Activated T-helper 2 cell treated with anti-CD3 and anti-CD28 coated beads, Interferon-gamma antibody, Interleukin-2, Interleukin-4, amounts not matched to agents 10 μg/mL and 5 μg/mL and 100 μg/mL, durations not matched to agents 14 hours and 24 hours and 36 hours (primary cell): Measurements from ENCODE around the gene TULP4. TPM values are rescaled to one million over a fixed set of nuclear protein-coding genes. Genes with fewer than 3 reads are reported as not detected.

Experiments used
- DNase-seq: peaks from one replicate; pipeline ENCODE4 v3.0.0; 2021; ENCODE audit warnings: low spot score
- H3K27ac Mint-ChIP-seq: one replicate; pipeline ENCODE4 v1.8.0; 2021; ENCODE audit warnings: mixed read lengths
- H3K27me3 Mint-ChIP-seq: one replicate; pipeline ENCODE4 v1.8.0; 2021; ENCODE audit warnings: low read depth, mixed read lengths
- H3K36me3 Mint-ChIP-seq: one replicate; pipeline ENCODE4 v1.8.0; 2021; ENCODE audit warnings: low read depth, mixed read lengths
- H3K4me1 Mint-ChIP-seq: one replicate; pipeline ENCODE4 v1.8.0; 2021; ENCODE audit warnings: low read depth, mixed read lengths
- H3K4me3 Mint-ChIP-seq: one replicate; pipeline ENCODE4 v1.8.0; 2021; ENCODE audit warnings: low read depth, mild to moderate bottlenecking, moderate library complexity, mixed read lengths
- H3K9me3 Mint-ChIP-seq: one replicate; pipeline ENCODE4 v1.8.0; 2021; ENCODE audit warnings: mixed read lengths
- intact Hi-C: fragments of 100-400 bp; cut with micrococcal nuclease; formaldehyde crosslinking; loops from one replicate; pipeline ENCODE4 v1.15.1; 2023
- total RNA-seq: library from RNA; stranded (reverse); gene quantifications from 2 replicates; pipeline ENCODE4 v1.2.3, GENCODE V29; 2022

Gene TULP4
- total RNA-seq, 1 donor from 2014 or later, result 19.8 TPM

- intact Hi-C loops, result no loop called here
- no peak for DNase-seq
- no peak overlapping the region for H3K4me3 Mint-ChIP-seq
- H3K4me1 Mint-ChIP-seq, result no peaks in the 10 kb centered on the region
- H3K9me3 Mint-ChIP-seq, result no peaks in the 10 kb centered on the region
- H3K27ac Mint-ChIP-seq, result no peak overlapping the region
- H3K36me3 Mint-ChIP-seq, result peaks cover 2% of the 10 kb centered on the region
- no peaks in the 10 kb centered on the region for H3K27me3 Mint-ChIP-seq
These were observed 192.9 kb downstream of the TULP4 start for GRCh38 chr6:158505194-158505593.

GRCh38 chr6:158506601-158507000 is 194.3 kb downstream of the TULP4 start:
- no peaks in the 10 kb centered on the region for H3K9me3 Mint-ChIP-seq
- no peak overlapping the region for H3K27ac Mint-ChIP-seq
- DNase-seq, result no peak
- no peaks in the 10 kb centered on the region for H3K4me1 Mint-ChIP-seq
- H3K27me3 Mint-ChIP-seq, result no peaks in the 10 kb centered on the region
- H3K4me3 Mint-ChIP-seq, result no peak overlapping the region
- no peaks in the 10 kb centered on the region for H3K36me3 Mint-ChIP-seq
- intact Hi-C loops, result no loop called here

DNA sequence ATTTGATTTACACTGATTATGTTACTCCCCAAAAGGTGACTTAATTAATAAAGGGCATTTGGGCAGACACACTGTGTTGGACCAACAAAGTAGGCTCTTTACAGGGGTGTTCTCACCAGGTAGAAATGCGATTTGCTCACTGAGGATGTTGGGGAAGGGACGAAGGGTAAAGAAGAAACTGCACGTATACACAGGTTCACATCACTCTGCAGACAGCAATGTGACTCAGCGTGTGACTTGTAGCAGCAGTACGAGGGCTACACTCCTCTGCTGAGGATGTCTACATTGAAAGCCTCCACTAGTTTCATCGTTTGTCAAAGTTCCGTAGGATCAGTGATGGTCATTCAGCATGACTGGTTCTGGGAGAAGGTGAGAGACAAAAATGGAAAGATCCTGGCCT is 194.9 kb downstream of the TULP4 start:
- DNase-seq, result no peak
- intact Hi-C loops, result no loop called here
- Mint-ChIP-seq H3K4me1 (no peaks in the 10 kb centered on the region), H3K9me3 (no peaks in the 10 kb centered on the region), H3K27me3 (no peaks in the 10 kb centered on the region), H3K4me3 (no peak overlapping the region), H3K27ac (no peak overlapping the region), H3K36me3 (no peaks in the 10 kb centered on the region)

DNA sequence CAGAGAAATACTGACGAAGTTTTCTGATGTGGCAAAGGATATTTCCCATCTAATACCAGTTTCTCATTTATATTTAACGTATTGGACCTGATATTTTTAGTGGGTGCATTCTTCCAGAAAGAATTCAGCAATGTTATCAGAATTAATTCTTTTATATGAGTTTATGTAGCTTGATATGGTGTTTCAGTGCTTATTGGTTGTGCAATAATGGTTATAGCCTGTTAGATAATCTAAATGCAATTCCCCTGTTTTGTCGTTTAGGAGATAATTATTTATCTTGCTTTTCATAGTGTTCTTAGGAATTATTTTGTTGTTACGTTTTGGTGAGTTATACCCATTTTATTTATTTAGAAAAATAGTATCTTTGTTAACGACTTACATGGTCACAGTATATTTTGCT is 196.2 kb downstream of the TULP4 start:
- Mint-ChIP-seq H3K4me3 (no peak overlapping the region), H3K9me3 (no peaks in the 10 kb centered on the region), H3K27ac (no peak overlapping the region), H3K4me1 (no peaks in the 10 kb centered on the region), H3K27me3 (no peaks in the 10 kb centered on the region), H3K36me3 (no peaks in the 10 kb centered on the region)
- DNase-seq, result no peak
- intact Hi-C loops, result no loop called here

DNA sequence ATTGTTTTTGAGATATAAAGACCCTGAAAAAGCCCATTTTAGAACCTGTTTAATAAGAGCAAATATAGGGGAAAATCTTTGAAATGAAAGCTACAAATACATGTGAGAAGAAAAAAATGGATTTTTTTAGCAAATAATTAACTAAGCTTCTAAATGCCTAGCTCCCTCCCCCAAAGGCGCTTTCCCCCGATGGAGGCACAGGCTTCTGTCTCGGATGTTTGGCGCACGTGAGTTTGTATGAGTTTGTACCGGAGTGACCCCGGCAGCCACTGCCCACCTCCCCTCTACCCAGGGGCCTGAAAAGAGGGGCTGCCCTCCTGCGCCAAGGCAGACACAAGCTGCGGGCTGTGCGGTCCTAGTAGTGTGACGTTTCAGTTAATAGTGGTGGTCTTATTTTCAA is 197.2 kb downstream of the TULP4 start:
- DNase-seq, result no peak
- no peaks in the 10 kb centered on the region for H3K36me3 Mint-ChIP-seq
- H3K27me3 Mint-ChIP-seq, result peaks cover 2% of the 10 kb centered on the region
- no peak overlapping the region for H3K4me3 Mint-ChIP-seq
- H3K27ac Mint-ChIP-seq, result no peak overlapping the region
- intact Hi-C loops, result no loop called here
- peaks cover 7% of the 10 kb centered on the region for H3K4me1 Mint-ChIP-seq
- H3K9me3 Mint-ChIP-seq, result no peaks in the 10 kb centered on the region

- H3K4me3 Mint-ChIP-seq, result no peak overlapping the region
- H3K36me3 Mint-ChIP-seq, result no peaks in the 10 kb centered on the region
- intact Hi-C loops, result loop anchor here (10.0 kb wide), 1 partner anchor 68 kb away; no protein-coding TSS in a partner anchor
- H3K27ac Mint-ChIP-seq, result no peak overlapping the region
- H3K9me3 Mint-ChIP-seq, result no peaks in the 10 kb centered on the region
- DNase-seq, result no peak
- peaks cover 7% of the 10 kb centered on the region for H3K27me3 Mint-ChIP-seq
- H3K4me1 Mint-ChIP-seq, result peaks cover 23% of the 10 kb centered on the region
These were observed 200.5 kb downstream of the TULP4 start for GRCh38 chr6:158512809-158513208.

DNA sequence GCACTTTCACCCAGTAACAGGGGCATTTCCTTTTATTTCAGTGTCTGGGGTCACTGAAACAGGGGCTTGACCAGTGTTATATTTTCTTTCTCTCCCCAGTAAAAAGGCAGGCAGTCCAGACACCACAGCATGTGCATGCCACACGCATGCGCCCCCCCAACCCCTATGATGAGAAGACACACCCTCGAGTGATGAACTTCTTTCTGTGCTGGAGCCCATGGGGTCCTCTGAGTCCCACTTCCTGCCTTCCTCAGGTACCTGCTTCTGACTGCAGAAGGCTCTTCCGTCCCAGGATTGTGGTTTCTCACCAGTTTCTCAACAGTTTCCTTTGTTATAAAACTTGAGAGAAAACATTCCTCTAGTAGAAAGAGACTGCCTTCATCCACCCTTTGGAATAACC is 201.9 kb downstream of the TULP4 start:
- Mint-ChIP-seq H3K4me3 (no peak overlapping the region), H3K27ac (no peak overlapping the region), H3K27me3 (peaks cover 7% of the 10 kb centered on the region), H3K36me3 (no peaks in the 10 kb centered on the region), H3K9me3 (no peaks in the 10 kb centered on the region), H3K4me1 (peaks cover 32% of the 10 kb centered on the region)
- DNase-seq, result no peak
- intact Hi-C loops, result loop anchor here (10.0 kb wide), 1 partner anchor 69 kb away; no protein-coding TSS in a partner anchor

DNA sequence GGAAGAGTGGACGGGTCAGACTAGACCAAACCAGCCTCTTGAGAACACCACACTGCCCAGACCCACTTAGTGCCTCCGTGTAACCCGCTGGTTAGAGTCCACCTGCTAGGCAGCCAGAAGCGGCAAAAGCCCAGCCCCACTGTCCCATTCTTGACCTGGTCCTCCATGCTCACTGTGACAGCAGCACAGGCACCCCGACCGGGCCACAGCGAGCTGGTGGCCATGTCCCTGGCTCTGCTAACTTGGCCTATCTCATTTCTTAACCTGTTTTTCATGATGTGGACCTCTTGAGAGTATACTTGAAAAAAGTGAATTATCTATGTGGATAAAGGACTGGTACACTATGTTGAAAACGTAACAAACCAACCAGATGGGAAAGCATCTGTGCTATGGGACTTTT is 202.7 kb downstream of the TULP4 start:
- Mint-ChIP-seq H3K27me3 (peaks cover 7% of the 10 kb centered on the region), H3K9me3 (no peaks in the 10 kb centered on the region), H3K4me1 (peaks cover 32% of the 10 kb centered on the region), H3K36me3 (no peaks in the 10 kb centered on the region), H3K4me3 (no peak overlapping the region), H3K27ac (no peak overlapping the region)
- DNase-seq, result no peak
- intact Hi-C loops, result loop anchor here (5.0 to 10.0 kb wide), 2 partner anchors 70 to 158 kb away; no protein-coding TSS in a partner anchor

DNA sequence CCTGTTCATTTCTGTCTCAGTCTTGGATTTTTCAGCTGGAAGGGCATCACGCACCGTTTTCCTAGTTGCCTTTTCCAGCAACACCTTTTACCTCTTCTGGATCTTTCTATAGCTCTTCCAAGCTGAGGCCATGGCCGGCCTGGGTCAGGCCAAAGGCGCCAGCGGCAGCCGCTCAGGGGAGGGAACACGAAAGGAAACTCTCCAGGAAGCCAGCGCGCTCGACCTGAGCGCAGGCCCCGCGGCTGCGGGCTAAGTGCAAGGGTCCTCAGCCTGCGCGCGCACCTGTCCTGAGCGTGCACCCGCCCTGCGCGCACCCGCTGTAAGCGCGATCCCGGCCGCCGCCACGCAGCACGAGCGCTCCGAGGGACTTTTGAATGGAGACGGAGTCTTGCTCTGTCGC is 203.8 kb downstream of the TULP4 start:
- Mint-ChIP-seq H3K27ac (no peak overlapping the region), H3K4me3 (no peak overlapping the region), H3K9me3 (no peaks in the 10 kb centered on the region), H3K4me1 (peaks cover 32% of the 10 kb centered on the region), H3K27me3 (peaks cover 13% of the 10 kb centered on the region), H3K36me3 (no peaks in the 10 kb centered on the region)
- DNase-seq, result no peak
- intact Hi-C loops, result loop anchor here (5.0 to 10.0 kb wide), 2 partner anchors 71 to 159 kb away; no protein-coding TSS in a partner anchor

GRCh38 chr6:158517038-158517437 is 204.8 kb downstream of the TULP4 start:
- H3K9me3 Mint-ChIP-seq, result no peaks in the 10 kb centered on the region
- intact Hi-C loops, result loop anchor here (5.0 to 10.0 kb wide), 2 partner anchors 72 to 160 kb away; no protein-coding TSS in a partner anchor
- H3K4me3 Mint-ChIP-seq, result no peak overlapping the region
- peaks cover 13% of the 10 kb centered on the region for H3K27me3 Mint-ChIP-seq
- no peaks in the 10 kb centered on the region for H3K36me3 Mint-ChIP-seq
- peaks cover 32% of the 10 kb centered on the region for H3K4me1 Mint-ChIP-seq
- H3K27ac Mint-ChIP-seq, result no peak overlapping the region
- no peak for DNase-seq

GRCh38 chr6:158517581-158517980 is 205.3 kb downstream of the TULP4 start:
- Mint-ChIP-seq H3K27ac (no peak overlapping the region), H3K36me3 (no peaks in the 10 kb centered on the region), H3K4me1 (peaks cover 32% of the 10 kb centered on the region), H3K4me3 (peak overlapping the region; percentile 81), H3K9me3 (no peaks in the 10 kb centered on the region), H3K27me3 (peaks cover 13% of the 10 kb centered on the region)
- DNase-seq, result no peak
- intact Hi-C loops, result loop anchor here (5.0 to 10.0 kb wide), 2 partner anchors 73 to 160 kb away; no protein-coding TSS in a partner anchor

GRCh38 chr6:158518191-158519127 is 206.2 kb downstream of the TULP4 start:
- Mint-ChIP-seq H3K27me3 (peaks cover 13% of the 10 kb centered on the region), H3K4me1 (peaks cover 32% of the 10 kb centered on the region), H3K4me3 (peak overlapping the region; percentile 81), H3K9me3 (no peaks in the 10 kb centered on the region), H3K36me3 (no peaks in the 10 kb centered on the region), H3K27ac (peak overlapping the region; percentile 72)
- intact Hi-C loops, result loop anchor here (1.0 to 10.0 kb wide), 3 partner anchors 74 to 298 kb away; no protein-coding TSS in a partner anchor
- peak; percentile 66 for DNase-seq

- intact Hi-C loops, result loop anchor here (5.0 to 10.0 kb wide), 2 partner anchors 74 to 162 kb away; no protein-coding TSS in a partner anchor
- Mint-ChIP-seq H3K27me3 (peaks cover 13% of the 10 kb centered on the region), H3K27ac (no peak overlapping the region), H3K36me3 (no peaks in the 10 kb centered on the region), H3K4me1 (peaks cover 26% of the 10 kb centered on the region), H3K4me3 (no peak overlapping the region), H3K9me3 (no peaks in the 10 kb centered on the region)
- no peak for DNase-seq
These were observed 207.0 kb downstream of the TULP4 start for GRCh38 chr6:158519300-158519699.
